Esophagus squamous epithelium (tissue), 5 donors: ENCODE measurements around the gene ETDB. TPM values are rescaled to one million over a fixed set of nuclear protein-coding genes. Genes with fewer than 3 reads are reported as not detected.
"Not testable (repeated sequence)": the region's sequence is repeated elsewhere in the genome, so short reads cannot be mapped to it uniquely, and the experiment has no call there.

Experiments
- DNase-seq: peaks from one replicate; lab custom pipeline; 2025; lab: John Stamatoyannopoulos, UW
- H3K27ac ChIP-seq, 4 donors: fragments of 200-600 bp; sonication (generic); one replicate each; pipeline ENCODE4 v1.5.1; 2016 to 2019; ENCODE audit warnings: mild to moderate bottlenecking in 1 of 4
- H3K27me3 ChIP-seq, 4 donors: fragments of 200-600 bp; sonication (generic); 1 replicate in 3 of 4; 2 replicates in 1 of 4; pipeline versions ENCODE4 v1.5.1 to v1.6.0; 2017 to 2021; ENCODE audit warnings: antibody characterized with exemption in 1 of 4
- H3K36me3 ChIP-seq, 3 donors: fragments of 200-600 bp; sonication (generic); one replicate each; pipeline ENCODE4 v1.5.1; 2016 to 2019
- H3K4me1 ChIP-seq, 3 donors: fragments of 200-600 bp; sonication (generic); one replicate each; pipeline ENCODE4 v1.5.1; 2017 to 2019
- H3K4me3 ChIP-seq, 4 donors: fragments of 200-600 bp; sonication (generic); 1 replicate in 3 of 4; 2 replicates in 1 of 4; pipeline ENCODE4 v1.5.1; 2016 to 2019; ENCODE audit warnings: mild to moderate bottlenecking in 2 of 4, moderate library complexity in 1 of 4
- H3K9me3 ChIP-seq, 3 donors: fragments of 200-600 bp; sonication (generic); one replicate each; pipeline ENCODE4 v1.5.1; 2016 to 2019
- CTCF ChIP-seq, 6 experiments: fragments of 450-650 bp in 4 of 6; fragments of 200-600 bp in 2 of 6; sonication (generic) in 2 of 6; IDR thresholded peaks; one replicate each; pipeline ENCODE4 v1.5.1; 2016 to 2019; ENCODE audit warnings: antibody characterized with exemption in 6 of 6, mild to moderate bottlenecking in 4 of 6, moderate library complexity in 4 of 6
- POLR2A ChIP-seq, 4 donors: fragments of 450-650 bp; IDR thresholded peaks; one replicate each; pipeline ENCODE4 v1.6.1; 2017; ENCODE audit warnings: antibody characterized with exemption in 4 of 4, mild to moderate bottlenecking in 4 of 4, moderate library complexity in 3 of 4
- WGBS, 2 donors: methylation state at CpG; one replicate each; pipeline ENCODE4 v1.1.5; 2018; 5-methylcytosine and 5-hydroxymethylcytosine counted together
- intact Hi-C: fragments of 100-400 bp; cut with DNase I; formaldehyde crosslinking; loops from one replicate; pipeline ENCODE4 v1.15.0; 2022
- total RNA-seq, 4 donors: library from RNA; depleted of rRNA; stranded (reverse); fragments of >200 nt; gene quantifications; one replicate each; pipeline ENCODE4 v1.1.0, GENCODE V29; 2016
- donor health status: DM: yes; HTN: yes; CAD: no.

ETDB gene
- total RNA-seq, result not detected

- H3K27ac ChIP-seq, intact Hi-C loops, H3K36me3 ChIP-seq, H3K4me1 ChIP-seq, H3K4me3 ChIP-seq, DNase-seq, H3K27me3 ChIP-seq, H3K9me3 ChIP-seq: not testable (repeated sequence)
- no CpG with 5 or more reads among the region's 1 CpG for WGBS, 2 donors
Measured at GRCh38 chrX:135120056-135120576, at the start of gene ETDB. Gene ETDB (minus strand): TSS chrX:135120526. CDS start chrX:135119261, 1,265 bp downstream.

DNA sequence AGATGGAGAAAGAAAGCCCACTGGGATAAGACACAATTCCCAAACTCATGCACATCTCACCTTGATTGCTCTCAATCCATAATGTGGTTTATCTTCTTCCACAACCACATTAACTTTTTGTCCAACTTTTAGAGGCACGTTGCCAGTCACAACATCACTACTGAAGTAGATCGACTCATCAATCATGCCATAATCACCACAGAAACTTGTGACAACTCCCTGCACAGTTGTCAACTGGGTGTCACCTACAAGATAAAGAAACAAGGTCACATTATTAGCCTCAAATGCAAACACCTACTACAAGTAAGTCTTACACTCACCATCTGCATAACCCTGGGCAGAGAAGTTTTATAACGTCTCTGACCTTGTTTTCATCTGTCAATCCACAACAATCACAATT, 49.2 kb upstream of the ETDB start:
- H3K4me3 ChIP-seq, intact Hi-C loops, H3K9me3 ChIP-seq, H3K36me3 ChIP-seq, H3K27me3 ChIP-seq, DNase-seq, H3K4me1 ChIP-seq, H3K27ac ChIP-seq: not testable (repeated sequence)
- 54 to 57% methylated on average over 3 of the region's 3 CpGs for WGBS, 2 donors

DNA sequence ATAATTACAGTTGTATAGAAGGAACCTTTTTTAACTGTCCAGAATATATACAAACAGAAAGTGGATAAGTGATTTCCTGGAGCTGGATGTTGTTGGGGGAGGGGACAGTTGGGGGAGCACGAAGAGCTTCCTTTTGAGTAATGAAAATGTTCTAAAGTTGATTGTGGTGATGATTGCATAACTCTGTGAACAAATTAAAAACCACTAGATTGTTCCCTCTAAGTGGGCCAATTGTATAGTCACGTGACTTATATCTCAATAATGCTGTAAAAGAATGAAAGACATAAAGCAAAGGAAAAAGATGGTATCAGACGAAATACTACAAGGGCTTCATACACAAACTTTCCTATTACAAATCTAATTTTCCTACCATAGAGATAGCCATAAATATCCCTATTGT, 48.2 kb upstream of the ETDB start:
- no peak for DNase-seq
- TF ChIP-seq CTCF (IDR thresholded peaks at IDR 0.05) (no peak), POLR2A (IDR thresholded peaks at IDR 0.05) (no peak)
- intact Hi-C loops, result no loop called here
- H3K4me3 ChIP-seq, result no peak overlapping the region
- no peaks in the 10 kb centered on the region for H3K4me1 ChIP-seq
- no peak overlapping the region for H3K27ac ChIP-seq
- H3K9me3 ChIP-seq, result no peaks in the 10 kb centered on the region
- no peaks in the 10 kb centered on the region for H3K27me3 ChIP-seq
- WGBS, 2 donors, result 28 to 57% methylated on average over 3 of the region's 3 CpGs
- H3K36me3 ChIP-seq, result no peaks in the 10 kb centered on the region

- intact Hi-C loops, H3K9me3 ChIP-seq, H3K4me1 ChIP-seq, DNase-seq, H3K36me3 ChIP-seq, H3K27me3 ChIP-seq, H3K27ac ChIP-seq, H3K4me3 ChIP-seq: not testable (repeated sequence)
- no CpG with 5 or more reads among the region's 3 CpGs for WGBS, 2 donors
Measured at GRCh38 chrX:135154688-135155087, 34.4 kb upstream of the ETDB start.

DNA sequence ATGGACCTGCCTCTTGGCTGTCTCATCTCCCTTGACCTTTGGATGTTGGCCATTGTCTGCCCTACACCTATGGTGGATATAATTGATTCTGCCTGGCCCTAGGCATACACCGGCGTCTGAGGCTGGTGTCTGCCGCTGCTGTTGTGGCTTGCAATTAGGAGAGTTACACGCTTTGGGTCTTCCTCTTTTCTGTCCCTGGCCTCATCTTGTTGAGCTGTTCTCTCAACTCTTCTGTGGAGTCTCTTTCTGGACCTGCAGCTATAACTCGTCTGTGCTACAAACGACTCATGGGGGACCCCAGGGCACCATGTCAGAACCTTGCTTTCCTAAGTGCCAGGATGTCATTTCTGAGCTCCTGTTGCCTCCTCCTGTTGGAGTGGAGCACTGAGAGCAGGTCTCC, 5.8 kb upstream of the ETDB start:
- intact Hi-C loops, H3K27ac ChIP-seq, H3K9me3 ChIP-seq, H3K4me1 ChIP-seq, H3K36me3 ChIP-seq, H3K27me3 ChIP-seq, DNase-seq, H3K4me3 ChIP-seq: not testable (repeated sequence)
- WGBS, 2 donors, result no CpG with 5 or more reads among the region's 6 CpGs

GRCh38 chrX:135116064-135116463, 4.3 kb downstream of the ETDB start:
- no CpG with 5 or more reads among the region's 2 CpGs for WGBS, 2 donors
- H3K4me1 ChIP-seq, H3K4me3 ChIP-seq, H3K27me3 ChIP-seq, H3K27ac ChIP-seq, H3K9me3 ChIP-seq, intact Hi-C loops, DNase-seq, H3K36me3 ChIP-seq: not testable (repeated sequence)

DNA sequence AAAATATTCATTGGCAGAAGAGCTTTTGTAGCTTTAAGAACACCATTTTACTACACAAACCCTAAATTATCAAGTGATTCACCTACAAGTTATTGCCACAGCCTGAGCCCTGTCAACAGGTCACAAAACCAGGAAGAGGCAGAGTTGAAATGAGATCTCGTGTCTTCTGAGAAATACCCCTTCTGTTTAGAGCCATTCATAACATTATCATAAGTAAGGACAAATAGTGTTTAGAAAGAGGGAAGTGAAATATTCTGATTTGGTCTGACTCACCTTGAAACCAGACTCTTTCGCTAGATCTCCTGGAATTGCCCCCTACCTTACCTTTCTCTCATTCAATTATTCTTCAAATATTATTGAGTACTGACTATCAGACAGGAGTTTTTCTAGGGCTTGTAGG, 5.9 kb downstream of the ETDB start:
- no peaks in the 10 kb centered on the region for H3K36me3 ChIP-seq
- no peak for DNase-seq
- H3K9me3 ChIP-seq, result no peaks in the 10 kb centered on the region
- no peaks in the 10 kb centered on the region for H3K4me1 ChIP-seq
- H3K4me3 ChIP-seq, result no peak overlapping the region
- intact Hi-C loops, result no loop called here
- TF ChIP-seq CTCF (IDR thresholded peaks at IDR 0.05) (no peak), POLR2A (IDR thresholded peaks at IDR 0.05) (no peak)
- WGBS, 2 donors, result 58 to 61% methylated on average over 2 of the region's 2 CpGs
- peaks cover 0 to 7% (median 2%) of the 10 kb centered on the region in 4 donors for H3K27me3 ChIP-seq
- no peak overlapping the region for H3K27ac ChIP-seq

DNA sequence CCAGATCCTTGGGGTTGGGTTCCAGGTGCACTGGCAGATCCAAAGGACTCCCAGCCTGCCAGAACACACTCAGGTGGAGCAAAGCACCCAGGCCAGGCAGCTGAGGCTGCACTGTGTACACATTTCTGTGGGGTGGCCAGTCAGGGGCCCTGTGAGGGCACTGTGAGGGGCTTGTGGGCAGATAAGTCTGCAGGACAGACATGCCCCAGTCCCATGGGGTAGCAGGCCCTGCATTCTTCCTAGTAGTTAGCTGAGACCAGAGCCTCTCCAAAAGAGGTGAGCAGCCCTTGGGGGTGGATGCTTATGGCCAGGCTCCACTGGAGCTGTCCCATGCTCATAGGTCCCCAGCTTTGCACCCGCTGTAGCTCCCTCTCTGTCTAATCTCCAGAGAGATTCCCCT, 7.6 kb downstream of the ETDB start:
- Histone ChIP-seq H3K27me3 (peaks cover 0 to 7% (median 2%) of the 10 kb centered on the region in 4 donors), H3K9me3 (no peaks in the 10 kb centered on the region), H3K27ac (no peak overlapping the region), H3K4me1 (no peaks in the 10 kb centered on the region), H3K36me3 (no peaks in the 10 kb centered on the region), H3K4me3 (no peak overlapping the region)
- WGBS, 2 donors, result no CpG with 5 or more reads among the region's 1 CpG
- DNase-seq, result no peak
- TF ChIP-seq CTCF (IDR thresholded peaks at IDR 0.05), result no peak
- TF ChIP-seq POLR2A (IDR thresholded peaks at IDR 0.05), result no peak
- intact Hi-C loops, result no loop called here
